Adipocyte (in vitro differentiated cells): ENCODE data around the gene PA2G4.
"Not testable (repeated sequence)": the region's sequence is repeated elsewhere in the genome, so short reads cannot be mapped to it uniquely, and the experiment has no call there.

Source experiments
- DNase-seq: peaks from one replicate; pipeline ENCODE4 v3.0.0-alpha.2; 2015; ENCODE audit warnings: low read depth
- H3K27me3 ChIP-seq: replicated peaks from 2 replicates; pipeline ENCODE4 v1.7.0; 2013; ENCODE audit warnings: mild to moderate bottlenecking, low read length, moderate library complexity; ENCODE audit not compliant: control insufficient read depth, insufficient read depth
- H3K36me3 ChIP-seq: 2 replicates; pipeline ENCODE4 v1.7.0; 2013; ENCODE audit warnings: low read length, mild to moderate bottlenecking, moderate library complexity; ENCODE audit not compliant: control insufficient read depth, insufficient read depth, severe bottlenecking
- H3K4me1 ChIP-seq: 2 replicates; pipeline ENCODE4 v1.7.0; 2013; ENCODE audit warnings: mild to moderate bottlenecking, low read length, moderate library complexity; ENCODE audit not compliant: control insufficient read depth, insufficient read depth
- H3K4me3 ChIP-seq: 2 replicates; pipeline ENCODE4 v1.7.0; 2013; ENCODE audit warnings: mild to moderate bottlenecking, low read length, moderate library complexity
- H3K9ac ChIP-seq: 2 replicates; pipeline ENCODE4 v1.7.0; 2013; ENCODE audit warnings: mild to moderate bottlenecking, low read length, moderate library complexity
- H3K9me3 ChIP-seq: 2 replicates; pipeline ENCODE4 v1.7.0; 2013; ENCODE audit warnings: mild to moderate bottlenecking, low read length, moderate library complexity; ENCODE audit not compliant: control insufficient read depth

Gene PA2G4

DNA sequence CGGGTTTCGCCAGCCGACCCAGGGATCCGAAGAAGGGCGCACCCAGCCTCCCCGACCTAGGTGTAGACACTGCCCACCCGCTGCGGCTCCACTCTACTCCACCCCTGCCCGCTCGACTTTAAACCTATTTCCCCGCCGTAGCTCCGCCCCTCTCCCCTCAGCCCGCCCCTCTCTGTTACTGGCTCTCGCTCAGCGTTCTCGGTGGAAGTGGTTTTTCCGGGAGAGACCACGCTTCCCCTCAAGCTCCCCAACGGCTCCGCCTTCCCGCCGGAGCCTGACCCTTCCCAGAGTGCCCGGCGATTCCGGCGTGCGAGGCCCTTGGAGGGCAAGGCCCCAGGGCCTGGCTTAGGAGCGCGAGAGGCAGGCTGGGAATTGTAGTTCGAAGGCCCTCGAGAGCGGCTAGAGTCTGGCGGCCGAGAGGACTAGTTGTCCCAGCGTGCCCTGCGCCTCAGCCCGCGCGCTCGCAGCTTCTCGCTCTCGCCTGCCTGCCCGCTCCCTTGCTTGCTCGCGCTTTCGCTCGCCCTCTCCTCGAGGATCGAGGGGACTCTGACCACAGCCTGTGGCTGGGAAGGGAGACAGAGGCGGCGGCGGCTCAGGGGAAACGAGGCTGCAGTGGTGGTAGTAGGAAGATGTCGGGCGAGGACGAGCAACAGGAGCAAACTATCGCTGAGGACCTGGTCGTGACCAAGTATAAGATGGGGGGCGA, at the start of gene PA2G4:
TSS of gene PA2G4 (plus strand) at position 451 of the 706 bp plus-strand sequence. CDS start at position 630, 179 bp downstream.
- peak; percentile 100 for DNase-seq
- Histone ChIP-seq H3K9me3 (no peaks in the 10 kb centered on the region), H3K27me3 (no peaks in the 10 kb centered on the region)

GRCh38 chr12:56059964-56060363, 44.4 kb upstream of the PA2G4 start:
- not testable (repeated sequence) for H3K4me1 ChIP-seq, H3K9me3 ChIP-seq, H3K27me3 ChIP-seq, H3K36me3 ChIP-seq, H3K4me3 ChIP-seq, DNase-seq, H3K9ac ChIP-seq

More for the DNA sequence above, at the start of gene PA2G4:
- Histone ChIP-seq H3K36me3 (peaks cover 26% of the 10 kb centered on the region), H3K4me1 (peaks cover 24% of the 10 kb centered on the region), H3K4me3 (peak within 1 kb of the TSS; percentile 97), H3K9ac (peak within 1 kb of the TSS; percentile 96)

GRCh38 chr12:56061982-56062381, 42.4 kb upstream of the PA2G4 start:
- Histone ChIP-seq H3K4me1 (no peaks in the 10 kb centered on the region), H3K36me3 (no peaks in the 10 kb centered on the region), H3K27me3 (no peaks in the 10 kb centered on the region), H3K4me3 (no peak overlapping the region), H3K9me3 (no peaks in the 10 kb centered on the region), H3K9ac (no peak overlapping the region)
- no peak for DNase-seq

DNA sequence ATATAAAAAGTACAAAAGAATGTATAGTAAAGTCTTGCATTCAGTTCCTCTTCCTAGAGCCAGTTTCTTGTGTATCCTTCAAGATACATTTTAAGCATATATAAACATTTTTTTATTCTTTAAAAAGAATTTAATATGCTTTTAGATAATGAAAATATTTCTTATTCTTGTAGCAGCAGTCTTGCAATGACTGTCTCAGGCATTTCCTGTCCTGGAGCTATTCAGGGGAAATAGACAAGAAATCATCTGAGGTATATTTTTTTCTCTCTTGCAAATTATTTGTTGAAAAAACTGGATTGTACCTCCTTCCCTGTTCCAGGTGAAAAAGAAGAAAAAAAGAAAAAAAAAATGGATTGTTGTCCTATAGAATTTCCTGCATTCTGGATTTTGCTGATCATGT, 41.4 kb upstream of the PA2G4 start:
- H3K4me3 ChIP-seq, result no peak overlapping the region
- H3K36me3 ChIP-seq, result no peaks in the 10 kb centered on the region
- H3K9me3 ChIP-seq, result no peaks in the 10 kb centered on the region
- no peaks in the 10 kb centered on the region for H3K4me1 ChIP-seq
- DNase-seq, result peak; percentile 27
- H3K9ac ChIP-seq, result no peak overlapping the region
- H3K27me3 ChIP-seq, result no peaks in the 10 kb centered on the region

DNA sequence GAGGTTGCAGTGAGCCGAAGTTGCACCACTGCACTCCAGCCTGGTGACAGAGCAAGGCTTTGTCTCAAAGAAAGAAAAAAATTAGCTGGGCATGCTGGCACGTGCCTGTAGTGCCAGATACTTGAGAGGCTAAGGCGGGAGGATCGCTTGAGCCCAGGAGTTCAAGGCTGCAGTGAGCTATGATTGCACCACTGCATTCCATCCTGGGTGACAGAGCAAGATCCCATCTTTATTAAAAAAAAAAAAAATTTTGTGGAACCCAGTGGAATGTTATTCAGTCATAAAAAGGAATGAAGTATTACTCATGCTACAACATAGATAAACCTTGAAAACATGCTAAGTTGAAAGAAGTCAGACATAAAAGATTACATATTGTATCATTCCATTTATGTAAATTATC, 32.7 kb upstream of the PA2G4 start:
- H3K4me1 ChIP-seq, result peaks cover 6% of the 10 kb centered on the region
- DNase-seq, result peak; percentile 24
- no peaks in the 10 kb centered on the region for H3K36me3 ChIP-seq
- no peak overlapping the region for H3K9ac ChIP-seq
- no peaks in the 10 kb centered on the region for H3K9me3 ChIP-seq
- H3K4me3 ChIP-seq, result no peak overlapping the region
- no peaks in the 10 kb centered on the region for H3K27me3 ChIP-seq

DNA sequence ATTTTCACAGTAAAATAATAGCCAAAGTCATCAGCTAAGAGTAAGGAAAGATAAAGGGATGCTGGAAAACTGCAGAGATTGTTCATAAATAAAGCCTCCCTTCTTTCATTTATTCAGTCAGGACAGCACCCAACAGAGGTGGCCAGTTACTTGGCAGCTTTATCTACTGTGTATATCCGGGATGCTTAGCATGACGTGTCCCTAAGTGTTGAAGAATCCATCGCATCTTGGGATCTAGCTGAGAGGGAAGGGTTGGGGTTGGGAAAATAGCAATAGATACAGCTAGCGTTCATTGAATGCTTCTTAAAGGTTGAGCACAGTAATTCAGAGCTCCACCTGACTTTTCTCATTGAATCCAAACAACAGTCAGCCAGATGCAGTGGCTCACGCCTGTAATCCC, 30.0 kb upstream of the PA2G4 start:
- no peaks in the 10 kb centered on the region for H3K36me3 ChIP-seq
- peaks cover 14% of the 10 kb centered on the region for H3K4me1 ChIP-seq
- no peak overlapping the region for H3K4me3 ChIP-seq
- no peaks in the 10 kb centered on the region for H3K9me3 ChIP-seq
- no peak for DNase-seq
- no peaks in the 10 kb centered on the region for H3K27me3 ChIP-seq
- H3K9ac ChIP-seq, result no peak overlapping the region

DNA sequence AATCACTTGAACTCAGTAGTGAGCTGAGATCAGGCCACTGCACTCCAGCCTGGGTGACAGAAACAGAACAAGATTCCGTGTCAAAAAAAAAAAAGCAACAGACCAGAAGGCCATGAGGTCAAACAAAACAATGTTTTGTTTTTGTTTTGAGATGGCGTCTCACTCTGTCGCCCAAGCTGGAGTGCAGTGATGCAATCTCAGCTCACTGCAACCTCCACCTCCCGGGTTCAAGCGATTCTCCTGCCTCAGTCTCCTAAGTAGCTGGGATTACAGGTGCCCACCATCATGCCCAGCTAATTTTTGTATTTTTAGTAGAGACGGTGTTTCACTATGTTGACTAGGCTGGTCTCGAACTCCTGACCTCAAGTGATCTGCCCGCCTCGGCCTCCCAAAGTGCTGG, 26.4 kb upstream of the PA2G4 start:
- H3K9me3 ChIP-seq, H3K36me3 ChIP-seq, H3K9ac ChIP-seq, H3K4me3 ChIP-seq, DNase-seq: not testable (repeated sequence)
- H3K4me1 ChIP-seq, result peaks cover 16% of the 10 kb centered on the region
- peaks cover 17% of the 10 kb centered on the region for H3K27me3 ChIP-seq

GRCh38 chr12:56078427-56078826, 25.9 kb upstream of the PA2G4 start:
- Histone ChIP-seq H3K27me3 (peaks cover 17% of the 10 kb centered on the region), H3K36me3 (no peaks in the 10 kb centered on the region), H3K9me3 (no peaks in the 10 kb centered on the region), H3K9ac (no peak overlapping the region), H3K4me3 (peak overlapping the region; percentile 84), H3K4me1 (peaks cover 16% of the 10 kb centered on the region)
- DNase-seq, result no peak

GRCh38 chr12:56078931-56079722, 25.2 kb upstream of the PA2G4 start:
- H3K4me1 ChIP-seq, result peaks cover 16% of the 10 kb centered on the region
- H3K27me3 ChIP-seq, result peaks cover 24% of the 10 kb centered on the region
- H3K4me3 ChIP-seq, result peak overlapping the region; percentile 84
- H3K9ac ChIP-seq, result peak overlapping the region; percentile 69
- DNase-seq, result peak; percentile 94
- no peaks in the 10 kb centered on the region for H3K9me3 ChIP-seq
- no peaks in the 10 kb centered on the region for H3K36me3 ChIP-seq

GRCh38 chr12:56079723-56080555, 24.4 kb upstream of the PA2G4 start, which contains the start of gene ERBB3:
Gene ERBB3 (plus strand): TSS chr12:56080165. CDS start chr12:56080301, 136 bp downstream.
- Histone ChIP-seq H3K36me3 (no peaks in the 10 kb centered on the region), H3K9me3 (no peaks in the 10 kb centered on the region), H3K4me1 (peaks cover 16% of the 10 kb centered on the region), H3K9ac (peak within 1 kb of the TSS; percentile 69), H3K27me3 (peaks cover 25% of the 10 kb centered on the region), H3K4me3 (peak within 1 kb of the TSS; percentile 84)
- DNase-seq, result peak; percentile 90
